Astrocyte of the spinal cord (primary cell): ENCODE results near the gene TRDN.

ENCODE experiments used
- DNase-seq: peaks from one replicate; pipeline ENCODE4 v3.0.0; 2011; ENCODE audit warnings: low read depth, low spot score
- H3K4me3 ChIP-seq: 2 replicates; pipeline ENCODE4 v1.5.1; 2011; ENCODE audit warnings: low read depth, mild to moderate bottlenecking, low read length, moderate library complexity
- in situ Hi-C: cut with HindIII; loops from 2 replicates; pipeline ENCODE4 v1.10.0; 2017; ENCODE audit warnings: low sequenced_read_pairs
- TF ChIP-seq, protein P1 (sequence below): IDR thresholded peaks from 2 replicates; pipeline ENCODE4 v1.5.1; 2012; ENCODE audit warnings: low read depth, mild to moderate bottlenecking, low read length, inconsistent platforms

Gene TRDN

GRCh38 chr6:123380257-123380656 lies 256.5 kb downstream of the TRDN start:
- H3K4me3 ChIP-seq = no peak overlapping the region
- in situ Hi-C loops = no loop called here
- TF ChIP-seq, protein P1, sequence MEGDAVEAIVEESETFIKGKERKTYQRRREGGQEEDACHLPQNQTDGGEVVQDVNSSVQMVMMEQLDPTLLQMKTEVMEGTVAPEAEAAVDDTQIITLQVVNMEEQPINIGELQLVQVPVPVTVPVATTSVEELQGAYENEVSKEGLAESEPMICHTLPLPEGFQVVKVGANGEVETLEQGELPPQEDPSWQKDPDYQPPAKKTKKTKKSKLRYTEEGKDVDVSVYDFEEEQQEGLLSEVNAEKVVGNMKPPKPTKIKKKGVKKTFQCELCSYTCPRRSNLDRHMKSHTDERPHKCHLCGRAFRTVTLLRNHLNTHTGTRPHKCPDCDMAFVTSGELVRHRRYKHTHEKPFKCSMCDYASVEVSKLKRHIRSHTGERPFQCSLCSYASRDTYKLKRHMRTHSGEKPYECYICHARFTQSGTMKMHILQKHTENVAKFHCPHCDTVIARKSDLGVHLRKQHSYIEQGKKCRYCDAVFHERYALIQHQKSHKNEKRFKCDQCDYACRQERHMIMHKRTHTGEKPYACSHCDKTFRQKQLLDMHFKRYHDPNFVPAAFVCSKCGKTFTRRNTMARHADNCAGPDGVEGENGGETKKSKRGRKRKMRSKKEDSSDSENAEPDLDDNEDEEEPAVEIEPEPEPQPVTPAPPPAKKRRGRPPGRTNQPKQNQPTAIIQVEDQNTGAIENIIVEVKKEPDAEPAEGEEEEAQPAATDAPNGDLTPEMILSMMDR = peak; percentile 52
- DNase-seq = peak; percentile 50

- H3K4me3 ChIP-seq = no peak overlapping the region
- in situ Hi-C loops = no loop called here
- DNase-seq = no peak
- TF ChIP-seq, protein P1 = no peak
Observed at GRCh38 chr6:123372737-123373136, 264.0 kb downstream of the TRDN start.

DNA sequence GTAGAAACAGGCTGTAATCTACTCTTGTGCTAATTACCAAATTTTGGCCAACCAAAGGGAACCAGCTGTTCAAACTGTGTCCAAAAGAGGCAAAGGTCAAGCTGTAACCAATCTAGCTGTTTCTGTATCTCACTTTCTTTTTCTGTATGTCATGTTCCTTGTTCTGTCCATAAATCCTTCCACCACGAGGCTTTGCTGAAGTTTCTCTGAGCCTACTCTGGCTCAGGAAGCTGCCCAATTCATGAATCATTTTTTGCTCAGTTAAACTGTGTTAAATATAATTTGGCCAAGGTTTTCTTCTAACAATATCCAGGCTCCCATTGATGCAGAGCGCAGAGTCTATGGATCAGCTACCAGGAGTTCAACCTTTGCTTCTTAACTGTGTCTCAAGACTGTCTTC lies 272.8 kb downstream of the TRDN start:
- in situ Hi-C loops = no loop called here
- H3K4me3 ChIP-seq = no peak overlapping the region
- TF ChIP-seq, protein P1 = no peak
- DNase-seq = no peak

DNA sequence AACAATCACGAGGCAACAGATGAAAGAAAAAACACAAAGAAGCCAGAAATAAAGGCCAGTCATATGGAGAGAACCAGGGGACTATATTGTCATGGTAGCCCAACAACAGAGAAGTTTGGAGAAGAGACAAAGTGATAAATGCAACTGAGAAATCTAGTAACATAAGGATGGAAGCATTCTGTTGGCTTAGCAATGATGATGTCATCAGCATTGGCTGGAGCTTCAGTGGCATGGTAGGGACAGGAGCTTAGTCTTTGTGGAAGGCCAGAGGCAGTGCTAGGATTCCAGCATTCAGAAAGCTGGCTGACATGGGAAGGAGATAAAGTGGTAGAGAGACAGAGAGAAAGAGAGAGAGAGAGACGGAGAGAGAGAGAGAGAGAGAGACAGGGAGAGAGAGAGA lies 276.4 kb downstream of the TRDN start:
- no peak for DNase-seq
- H3K4me3 ChIP-seq = no peak overlapping the region
- TF ChIP-seq, protein P1 = no peak
- in situ Hi-C loops = no loop called here

GRCh38 chr6:123352705-123353104 lies 284.0 kb downstream of the TRDN start:
- no peak for DNase-seq
- in situ Hi-C loops = no loop called here
- H3K4me3 ChIP-seq = no peak overlapping the region
- TF ChIP-seq, protein P1 = no peak

- TF ChIP-seq, protein P1 = no peak
- no peak overlapping the region for H3K4me3 ChIP-seq
- DNase-seq = no peak
- in situ Hi-C loops = no loop called here
Observed at GRCh38 chr6:123352279-123352678, 284.5 kb downstream of the TRDN start.

- in situ Hi-C loops = no loop called here
- DNase-seq = no peak
- TF ChIP-seq, protein P1 = no peak
- H3K4me3 ChIP-seq = no peak overlapping the region
Observed at GRCh38 chr6:123343836-123344235, 292.9 kb downstream of the TRDN start.
